GM23248 (cell line): ENCODE results near the gene USF2.

Experiments used
- EZH2 ChIP-seq: fragments of 200-600 bp; sonication (generic); IDR thresholded peaks from 2 replicates; pipeline ENCODE4 v1.6.1; 2018; ENCODE audit warnings: antibody characterized with exemption, mild to moderate bottlenecking; ENCODE audit not compliant: insufficient read depth, poor library complexity, severe bottlenecking
- EZH2phosphoT487 ChIP-seq: fragments of 200-600 bp; sonication (generic); IDR thresholded peaks from 2 replicates; pipeline ENCODE4 v1.6.1; 2018; ENCODE audit warnings: antibody characterized with exemption, moderate library complexity, mild to moderate bottlenecking, low read depth; ENCODE audit not compliant: insufficient read depth

- TF ChIP-seq EZH2phosphoT487, result no peak
- no peak for TF ChIP-seq EZH2
These were observed 43.3 kb downstream of the USF2 start for GRCh38 chr19:35311901-35312665.
